ENCODE data around the gene HTR3D. TPM values are rescaled to one million over a fixed set of nuclear protein-coding genes. Genes with fewer than 3 reads are reported as not detected.
"Not testable (repeated sequence)": the region's sequence is repeated elsewhere in the genome, so short reads cannot be mapped to it uniquely, and the experiment has no call there.

Gene HTR3D
- polyA plus RNA-seq, 2 donors, result not detected

GRCh38 chr3:184059424-184059823 lies 27.9 kb downstream of the HTR3D start:
- Histone ChIP-seq H3K4me3 (ENCODE audit: low read depth in 1 of 2, low read length in 2 of 2) (no peak overlapping the region), H3K27me3 (ENCODE audit: control insufficient read depth in 1 of 2, insufficient read depth in 2 of 2, low read length in 2 of 2) (no peaks in the 10 kb centered on the region), H3K27ac (ENCODE audit: low read depth in 2 of 2, low read length in 1 of 2) (no peak overlapping the region), H3K9me3 (ENCODE audit: control insufficient read depth in 2 of 2, insufficient read depth in 1 of 2, low read depth in 1 of 2, low read length in 1 of 2) (no peaks in the 10 kb centered on the region), H3K4me1 (ENCODE audit: control insufficient read depth in 2 of 2, insufficient read depth in 2 of 2, low read length in 1 of 2) (no peaks in the 10 kb centered on the region), H3K36me3 (ENCODE audit: control insufficient read depth in 2 of 2, insufficient read depth in 2 of 2, low read length in 1 of 2) (no peaks in the 10 kb centered on the region)
- 49 to 59% methylated on average over 7 of the region's 7 CpGs for WGBS, 2 donors

- Histone ChIP-seq H3K4me3 (ENCODE audit: low read depth in 1 of 2, low read length in 2 of 2) (no peak overlapping the region), H3K9me3 (ENCODE audit: control insufficient read depth in 2 of 2, insufficient read depth in 1 of 2, low read depth in 1 of 2, low read length in 1 of 2) (no peaks in the 10 kb centered on the region), H3K27ac (ENCODE audit: low read depth in 2 of 2, low read length in 1 of 2) (no peak overlapping the region), H3K27me3 (ENCODE audit: control insufficient read depth in 1 of 2, insufficient read depth in 2 of 2, low read length in 2 of 2) (no peaks in the 10 kb centered on the region), H3K36me3 (ENCODE audit: control insufficient read depth in 2 of 2, insufficient read depth in 2 of 2, low read length in 1 of 2) (no peaks in the 10 kb centered on the region), H3K4me1 (ENCODE audit: control insufficient read depth in 2 of 2, insufficient read depth in 2 of 2, low read length in 1 of 2) (no peaks in the 10 kb centered on the region)
Observed at GRCh38 chr3:184062637-184063036, 31.1 kb downstream of the HTR3D start.

GRCh38 chr3:184066211-184066610 lies 34.7 kb downstream of the HTR3D start:
- no peak overlapping the region for H3K4me3 ChIP-seq (ENCODE audit: low read depth in 1 of 2, low read length in 2 of 2)
- H3K27me3 ChIP-seq (ENCODE audit: control insufficient read depth in 1 of 2, insufficient read depth in 2 of 2, low read length in 2 of 2), result no peaks in the 10 kb centered on the region
- WGBS, 2 donors, result 86 to 93% methylated on average over 2 of the region's 2 CpGs
- no peaks in the 10 kb centered on the region for H3K4me1 ChIP-seq (ENCODE audit: control insufficient read depth in 2 of 2, insufficient read depth in 2 of 2, low read length in 1 of 2)
- H3K36me3 ChIP-seq (ENCODE audit: control insufficient read depth in 2 of 2, insufficient read depth in 2 of 2, low read length in 1 of 2), result no peaks in the 10 kb centered on the region
- H3K9me3 ChIP-seq (ENCODE audit: control insufficient read depth in 2 of 2, insufficient read depth in 1 of 2, low read depth in 1 of 2, low read length in 1 of 2), result no peaks in the 10 kb centered on the region
- H3K27ac ChIP-seq (ENCODE audit: low read depth in 2 of 2, low read length in 1 of 2), result no peak overlapping the region

GRCh38 chr3:184067573-184068055 lies 36.1 kb downstream of the HTR3D start:
- H3K4me3 ChIP-seq (ENCODE audit: low read depth in 1 of 2, low read length in 2 of 2), result no peak overlapping the region
- H3K36me3 ChIP-seq (ENCODE audit: control insufficient read depth in 2 of 2, insufficient read depth in 2 of 2, low read length in 1 of 2), result no peaks in the 10 kb centered on the region
- no peaks in the 10 kb centered on the region for H3K4me1 ChIP-seq (ENCODE audit: control insufficient read depth in 2 of 2, insufficient read depth in 2 of 2, low read length in 1 of 2)
- WGBS, 2 donors, result 74 to 77% methylated on average over 6 of the region's 6 CpGs
- H3K9me3 ChIP-seq (ENCODE audit: control insufficient read depth in 2 of 2, insufficient read depth in 1 of 2, low read depth in 1 of 2, low read length in 1 of 2), result no peaks in the 10 kb centered on the region
- H3K27me3 ChIP-seq (ENCODE audit: control insufficient read depth in 1 of 2, insufficient read depth in 2 of 2, low read length in 2 of 2), result no peaks in the 10 kb centered on the region
- H3K27ac ChIP-seq (ENCODE audit: low read depth in 2 of 2, low read length in 1 of 2), result no peak overlapping the region

DNA sequence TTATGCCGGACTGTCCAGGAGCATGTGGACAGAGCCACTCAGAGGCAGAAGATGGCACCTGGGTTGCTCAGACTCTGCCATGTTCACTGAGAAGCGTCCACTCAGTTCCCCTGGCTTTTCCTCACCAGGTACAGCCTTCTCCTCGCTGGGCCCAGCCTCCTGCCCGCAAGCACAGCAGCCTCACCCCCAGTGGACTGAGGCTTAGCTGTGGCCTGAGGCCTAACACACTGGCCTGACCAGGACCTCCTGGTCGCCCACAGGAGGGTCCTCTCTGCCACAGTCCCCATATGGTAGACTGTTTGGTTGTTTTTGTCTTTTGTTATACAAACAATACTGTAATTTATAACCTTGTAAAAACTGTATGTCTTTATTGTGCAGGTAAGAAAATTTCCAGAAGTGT lies 36.8 kb downstream of the HTR3D start:
- Histone ChIP-seq H3K27ac (ENCODE audit: low read depth in 2 of 2, low read length in 1 of 2) (no peak overlapping the region), H3K27me3 (ENCODE audit: control insufficient read depth in 1 of 2, insufficient read depth in 2 of 2, low read length in 2 of 2) (no peaks in the 10 kb centered on the region), H3K36me3 (ENCODE audit: control insufficient read depth in 2 of 2, insufficient read depth in 2 of 2, low read length in 1 of 2) (no peaks in the 10 kb centered on the region), H3K4me3 (ENCODE audit: low read depth in 1 of 2, low read length in 2 of 2) (no peak overlapping the region), H3K4me1 (ENCODE audit: control insufficient read depth in 2 of 2, insufficient read depth in 2 of 2, low read length in 1 of 2) (no peaks in the 10 kb centered on the region), H3K9me3 (ENCODE audit: control insufficient read depth in 2 of 2, insufficient read depth in 1 of 2, low read depth in 1 of 2, low read length in 1 of 2) (no peaks in the 10 kb centered on the region)
- 91 to 93% methylated on average over 5 of the region's 5 CpGs for WGBS, 2 donors

DNA sequence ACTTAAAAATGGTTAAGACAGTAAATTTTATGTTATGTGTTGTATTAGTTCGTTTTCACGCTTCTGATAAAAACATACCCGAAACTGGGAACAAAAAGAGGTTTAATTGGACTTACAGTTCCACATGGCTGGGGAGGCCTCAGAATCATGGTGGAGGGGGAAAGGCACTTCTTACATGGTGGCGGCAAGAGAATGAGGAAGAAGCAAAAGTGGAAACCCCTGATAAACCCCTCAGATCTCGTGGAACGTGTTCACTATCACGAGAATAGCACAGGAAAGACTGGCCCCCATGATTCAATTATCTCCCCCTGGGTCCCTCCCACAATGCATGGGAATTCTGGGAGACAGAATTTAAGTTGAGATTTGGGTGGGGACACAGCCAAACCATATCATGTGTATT lies 39.6 kb downstream of the HTR3D start:
- not testable (repeated sequence) for H3K27ac ChIP-seq (ENCODE audit: low read depth in 2 of 2, low read length in 1 of 2)
- 91 to 94% methylated on average over 7 of the region's 7 CpGs for WGBS, 2 donors

DNA sequence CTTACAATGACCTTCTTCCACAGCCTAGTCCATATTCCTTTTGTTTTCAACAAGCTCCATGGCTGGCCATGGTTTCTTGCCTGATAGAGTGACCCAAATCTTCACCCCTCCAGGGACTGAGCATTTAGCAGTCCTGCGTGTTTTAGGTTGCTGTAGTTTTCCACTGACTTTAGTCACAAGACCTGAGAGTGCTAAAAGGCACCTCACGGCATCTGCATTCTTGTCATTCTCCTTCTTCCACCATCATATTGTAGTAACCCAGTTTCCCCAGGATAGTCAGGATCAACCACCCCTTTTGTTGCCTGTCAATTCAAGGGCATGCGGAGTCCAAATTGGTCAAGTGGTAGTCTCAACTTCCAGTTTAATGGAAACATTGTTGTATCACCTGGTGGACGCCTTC lies 42.1 kb downstream of the HTR3D start:
- 80 to 90% methylated on average over 4 of the region's 4 CpGs for WGBS, 2 donors
- Histone ChIP-seq H3K27ac (ENCODE audit: low read depth in 2 of 2, low read length in 1 of 2) (no peak overlapping the region), H3K27me3 (ENCODE audit: control insufficient read depth in 1 of 2, insufficient read depth in 2 of 2, low read length in 2 of 2) (no peaks in the 10 kb centered on the region), H3K4me3 (ENCODE audit: low read depth in 1 of 2, low read length in 2 of 2) (no peak overlapping the region), H3K9me3 (ENCODE audit: control insufficient read depth in 2 of 2, insufficient read depth in 1 of 2, low read depth in 1 of 2, low read length in 1 of 2) (no peaks in the 10 kb centered on the region), H3K4me1 (ENCODE audit: control insufficient read depth in 2 of 2, insufficient read depth in 2 of 2, low read length in 1 of 2) (no peaks in the 10 kb centered on the region), H3K36me3 (ENCODE audit: control insufficient read depth in 2 of 2, insufficient read depth in 2 of 2, low read length in 1 of 2) (no peaks in the 10 kb centered on the region)

More for the DNA sequence above, 39.6 kb downstream of the HTR3D start:
- H3K9me3 ChIP-seq (ENCODE audit: control insufficient read depth in 2 of 2, insufficient read depth in 1 of 2, low read depth in 1 of 2, low read length in 1 of 2); H3K4me3 ChIP-seq (ENCODE audit: low read depth in 1 of 2, low read length in 2 of 2); H3K36me3 ChIP-seq (ENCODE audit: control insufficient read depth in 2 of 2, insufficient read depth in 2 of 2, low read length in 1 of 2); H3K27me3 ChIP-seq (ENCODE audit: control insufficient read depth in 1 of 2, insufficient read depth in 2 of 2, low read length in 2 of 2); H3K4me1 ChIP-seq (ENCODE audit: control insufficient read depth in 2 of 2, insufficient read depth in 2 of 2, low read length in 1 of 2): not testable (repeated sequence)

- Histone ChIP-seq H3K9me3 (ENCODE audit: control insufficient read depth in 2 of 2, insufficient read depth in 1 of 2, low read depth in 1 of 2, low read length in 1 of 2) (no peaks in the 10 kb centered on the region), H3K27me3 (ENCODE audit: control insufficient read depth in 1 of 2, insufficient read depth in 2 of 2, low read length in 2 of 2) (no peaks in the 10 kb centered on the region), H3K4me1 (ENCODE audit: control insufficient read depth in 2 of 2, insufficient read depth in 2 of 2, low read length in 1 of 2) (no peaks in the 10 kb centered on the region), H3K36me3 (ENCODE audit: control insufficient read depth in 2 of 2, insufficient read depth in 2 of 2, low read length in 1 of 2) (no peaks in the 10 kb centered on the region), H3K27ac (ENCODE audit: low read depth in 2 of 2, low read length in 1 of 2) (no peak overlapping the region), H3K4me3 (ENCODE audit: low read depth in 1 of 2, low read length in 2 of 2) (no peak overlapping the region)
- 89 to 92% methylated on average over 6 of the region's 6 CpGs for whole genome bisulfite sequencing, 2 donors
Observed at GRCh38 chr3:184075901-184076300, 44.4 kb downstream of the HTR3D start.

DNA sequence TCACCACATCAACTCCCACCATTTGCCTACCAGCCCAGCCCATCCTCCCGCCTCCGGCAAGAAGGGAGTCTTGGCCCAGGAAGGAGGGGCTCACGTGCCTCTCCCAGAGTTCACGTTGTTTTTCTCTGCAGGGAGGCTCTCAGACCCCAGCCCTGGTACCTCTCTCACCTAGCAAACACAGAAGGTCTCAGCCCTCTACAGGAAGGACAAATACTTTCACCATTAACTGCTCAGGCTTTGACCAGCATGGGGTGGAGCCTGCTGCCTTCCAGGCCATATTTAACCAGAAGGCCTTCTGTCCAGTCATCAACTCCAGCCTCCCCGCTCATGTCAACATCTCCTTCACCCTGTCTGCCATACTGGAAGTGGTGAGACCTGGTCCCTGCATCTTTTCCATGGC lies 46.3 kb downstream of the HTR3D start:
- Histone ChIP-seq H3K9me3 (ENCODE audit: control insufficient read depth in 2 of 2, insufficient read depth in 1 of 2, low read depth in 1 of 2, low read length in 1 of 2) (no peaks in the 10 kb centered on the region), H3K27ac (ENCODE audit: low read depth in 2 of 2, low read length in 1 of 2) (no peak overlapping the region), H3K27me3 (ENCODE audit: control insufficient read depth in 1 of 2, insufficient read depth in 2 of 2, low read length in 2 of 2) (no peaks in the 10 kb centered on the region), H3K4me1 (ENCODE audit: control insufficient read depth in 2 of 2, insufficient read depth in 2 of 2, low read length in 1 of 2) (no peaks in the 10 kb centered on the region), H3K4me3 (ENCODE audit: low read depth in 1 of 2, low read length in 2 of 2) (no peak overlapping the region), H3K36me3 (ENCODE audit: control insufficient read depth in 2 of 2, insufficient read depth in 2 of 2, low read length in 1 of 2) (no peaks in the 10 kb centered on the region)
- WGBS, 2 donors, result 71 to 72% methylated on average over 5 of the region's 5 CpGs

DNA sequence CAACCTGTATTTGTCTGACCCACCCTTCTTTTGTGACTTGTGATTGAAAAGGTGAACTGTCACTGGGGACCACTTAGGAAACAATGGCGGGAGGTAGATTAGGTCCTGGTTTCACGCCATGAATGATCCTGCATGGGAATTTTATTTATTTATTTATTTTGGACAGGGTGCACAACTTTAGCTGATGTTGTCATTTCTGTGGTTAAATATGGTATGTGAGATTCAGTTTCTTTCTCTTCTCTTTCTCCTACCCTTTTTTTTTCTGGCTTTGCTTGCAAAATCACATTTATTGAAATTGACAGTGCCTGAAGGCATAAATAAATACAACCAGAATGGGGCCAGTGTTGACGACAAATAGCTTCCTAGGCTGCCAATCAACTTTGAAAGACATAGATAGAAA lies 47.3 kb downstream of the HTR3D start:
- Histone ChIP-seq H3K4me1 (ENCODE audit: control insufficient read depth in 2 of 2, insufficient read depth in 2 of 2, low read length in 1 of 2) (no peaks in the 10 kb centered on the region), H3K4me3 (ENCODE audit: low read depth in 1 of 2, low read length in 2 of 2) (no peak overlapping the region), H3K27me3 (ENCODE audit: control insufficient read depth in 1 of 2, insufficient read depth in 2 of 2, low read length in 2 of 2) (no peaks in the 10 kb centered on the region), H3K27ac (ENCODE audit: low read depth in 2 of 2, low read length in 1 of 2) (no peak overlapping the region), H3K36me3 (ENCODE audit: control insufficient read depth in 2 of 2, insufficient read depth in 2 of 2, low read length in 1 of 2) (no peaks in the 10 kb centered on the region), H3K9me3 (ENCODE audit: control insufficient read depth in 2 of 2, insufficient read depth in 1 of 2, low read depth in 1 of 2, low read length in 1 of 2) (no peaks in the 10 kb centered on the region)
- 71 to 88% methylated on average over 3 of the region's 3 CpGs for WGBS, 2 donors
